Sigmoid colon (tissue), 3 donors: ENCODE data around the gene LEKR1.

Experiments used
- POLR2A ChIP-seq, 2 donors: fragments of 450-650 bp; IDR thresholded peaks; one replicate each; pipeline ENCODE4 v1.6.1; 2016; ENCODE audit warnings: antibody characterized with exemption in 2 of 2, mild to moderate bottlenecking in 2 of 2, moderate library complexity in 2 of 2
- TF ChIP-seq, protein P1 (sequence below), 4 experiments: fragments of 450-650 bp in 3 of 4; fragments of 200-600 bp in 1 of 4; IDR thresholded peaks; one replicate each; pipeline ENCODE4 v1.5.1; 2016 to 2019; ENCODE audit warnings: antibody characterized with exemption in 4 of 4, mild to moderate bottlenecking in 3 of 4, moderate library complexity in 2 of 4

DNA sequence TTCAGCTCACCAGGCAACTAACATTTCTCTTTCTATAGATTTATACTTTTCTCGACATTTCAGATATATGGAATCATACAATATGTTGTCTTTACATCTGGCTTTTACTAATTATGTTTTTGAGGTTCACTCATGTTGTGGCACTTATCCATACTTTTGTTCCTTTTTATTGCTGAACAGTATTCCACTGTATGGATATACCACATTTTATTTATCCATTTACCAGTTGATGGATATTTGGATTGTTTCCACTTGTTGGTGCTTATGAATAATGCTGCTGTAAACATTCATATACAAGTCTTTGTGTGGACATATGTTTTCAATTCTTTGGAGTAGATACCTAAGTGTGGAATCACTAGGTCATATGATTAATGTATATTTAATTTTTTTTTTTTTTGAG, 97.2 kb downstream of the LEKR1 start:
- TF ChIP-seq, protein P1, sequence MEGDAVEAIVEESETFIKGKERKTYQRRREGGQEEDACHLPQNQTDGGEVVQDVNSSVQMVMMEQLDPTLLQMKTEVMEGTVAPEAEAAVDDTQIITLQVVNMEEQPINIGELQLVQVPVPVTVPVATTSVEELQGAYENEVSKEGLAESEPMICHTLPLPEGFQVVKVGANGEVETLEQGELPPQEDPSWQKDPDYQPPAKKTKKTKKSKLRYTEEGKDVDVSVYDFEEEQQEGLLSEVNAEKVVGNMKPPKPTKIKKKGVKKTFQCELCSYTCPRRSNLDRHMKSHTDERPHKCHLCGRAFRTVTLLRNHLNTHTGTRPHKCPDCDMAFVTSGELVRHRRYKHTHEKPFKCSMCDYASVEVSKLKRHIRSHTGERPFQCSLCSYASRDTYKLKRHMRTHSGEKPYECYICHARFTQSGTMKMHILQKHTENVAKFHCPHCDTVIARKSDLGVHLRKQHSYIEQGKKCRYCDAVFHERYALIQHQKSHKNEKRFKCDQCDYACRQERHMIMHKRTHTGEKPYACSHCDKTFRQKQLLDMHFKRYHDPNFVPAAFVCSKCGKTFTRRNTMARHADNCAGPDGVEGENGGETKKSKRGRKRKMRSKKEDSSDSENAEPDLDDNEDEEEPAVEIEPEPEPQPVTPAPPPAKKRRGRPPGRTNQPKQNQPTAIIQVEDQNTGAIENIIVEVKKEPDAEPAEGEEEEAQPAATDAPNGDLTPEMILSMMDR (IDR thresholded peaks at IDR 0.05): no peak
- no peak for TF ChIP-seq POLR2A (IDR thresholded peaks at IDR 0.05)
